Tibial artery (tissue), 4 donors: ENCODE results near the gene SYNRG.
"Not testable (repeated sequence)": the region's sequence is repeated elsewhere in the genome, so short reads cannot be mapped to it uniquely, and the experiment has no call there.

Experiments
- DNase-seq, 2 donors: peaks; one replicate each; pipeline ENCODE4 v3.0.0-alpha.2; 2019
- H3K27ac ChIP-seq, 2 donors: fragments of 200-600 bp; sonication (generic) in 1 of 2; 1 replicate in 1 of 2; 2 replicates in 1 of 2; pipeline ENCODE4 v1.5.1; 2018 to 2019; ENCODE audit warnings: mild to moderate bottlenecking in 1 of 2
- H3K27me3 ChIP-seq, 2 donors: fragments of 200-600 bp; sonication (generic) in 1 of 2; one replicate each; pipeline versions ENCODE4 v1.5.1 to v1.6.0; 2016 to 2019
- H3K36me3 ChIP-seq, 3 donors: fragments of 200-600 bp; sonication (generic) in 2 of 3; one replicate each; pipeline ENCODE4 v1.5.1; 2016 to 2019; ENCODE audit warnings: mild to moderate bottlenecking in 2 of 3
- H3K4me1 ChIP-seq, 4 donors: fragments of 200-600 bp; sonication (generic) in 2 of 4; 1 replicate in 3 of 4; 2 replicates in 1 of 4; pipeline ENCODE4 v1.5.1; 2016 to 2019
- H3K4me3 ChIP-seq, 2 donors: fragments of 200-600 bp; sonication (generic) in 1 of 2; 1 replicate in 1 of 2; 2 replicates in 1 of 2; pipeline ENCODE4 v1.5.1; 2018 to 2019; ENCODE audit warnings: mild to moderate bottlenecking in 2 of 2
- H3K9me3 ChIP-seq, 3 donors: fragments of 200-600 bp; sonication (generic) in 1 of 3; one replicate each; pipeline ENCODE4 v1.5.1; 2016 to 2019
- CTCF ChIP-seq, 2 experiments: fragments of 200-600 bp in 1 of 2; fragments of 450-650 bp in 1 of 2; IDR thresholded peaks; one replicate each; pipeline ENCODE4 v1.5.1; 2017 to 2019; ENCODE audit warnings: antibody characterized with exemption in 2 of 2, mild to moderate bottlenecking in 1 of 2, moderate library complexity in 1 of 2
- intact Hi-C: fragments of 100-400 bp; cut with DNase I; formaldehyde crosslinking; loops from one replicate; pipeline ENCODE4 v1.15.0; 2023; ENCODE audit warnings: low total_unique reads

The SYNRG gene

DNA sequence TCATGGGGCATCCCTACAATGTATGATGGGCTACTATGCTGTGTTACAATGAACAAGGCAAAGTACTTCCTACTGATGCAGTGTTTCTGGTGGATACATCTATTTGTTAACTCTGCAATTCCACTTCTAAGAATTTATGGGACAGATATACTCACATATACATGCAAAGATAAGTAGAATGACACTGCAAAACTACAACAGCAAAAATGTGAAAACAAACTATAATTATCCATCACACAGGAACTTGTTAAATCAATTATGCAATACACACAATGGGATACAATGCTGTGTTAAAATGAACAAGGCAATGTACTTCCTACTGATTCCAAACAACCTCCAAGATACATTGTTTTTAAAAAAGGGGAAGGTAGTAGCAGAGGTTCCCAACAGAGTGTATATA is 30.8 kb upstream of the SYNRG start:
- intact Hi-C loops = no loop called here
- no peak for TF ChIP-seq CTCF (IDR thresholded peaks at IDR 0.05)
- no peaks in the 10 kb centered on the region for H3K9me3 ChIP-seq
- no peak overlapping the region for H3K27ac ChIP-seq
- H3K4me1 ChIP-seq = peaks cover 0 to 43% (median 15%) of the 10 kb centered on the region in 4 donors
- DNase-seq = no peak
- H3K27me3 ChIP-seq = no peaks in the 10 kb centered on the region
- H3K4me3 ChIP-seq = no peak overlapping the region
- peaks cover 4 to 38% (median 36%) of the 10 kb centered on the region in 3 donors for H3K36me3 ChIP-seq

GRCh38 chr17:37637956-37638355 is 28.7 kb upstream of the SYNRG start:
- intact Hi-C loops = no loop called here
- DNase-seq = no peak
- Histone ChIP-seq H3K9me3 (no peaks in the 10 kb centered on the region), H3K36me3 (peaks cover 9 to 42% (median 38%) of the 10 kb centered on the region in 3 donors), H3K27ac (no peak overlapping the region), H3K4me1 (peaks cover 0 to 38% (median 12%) of the 10 kb centered on the region in 4 donors), H3K27me3 (no peaks in the 10 kb centered on the region), H3K4me3 (no peak overlapping the region)
- TF ChIP-seq CTCF (IDR thresholded peaks at IDR 0.05) = no peak

DNA sequence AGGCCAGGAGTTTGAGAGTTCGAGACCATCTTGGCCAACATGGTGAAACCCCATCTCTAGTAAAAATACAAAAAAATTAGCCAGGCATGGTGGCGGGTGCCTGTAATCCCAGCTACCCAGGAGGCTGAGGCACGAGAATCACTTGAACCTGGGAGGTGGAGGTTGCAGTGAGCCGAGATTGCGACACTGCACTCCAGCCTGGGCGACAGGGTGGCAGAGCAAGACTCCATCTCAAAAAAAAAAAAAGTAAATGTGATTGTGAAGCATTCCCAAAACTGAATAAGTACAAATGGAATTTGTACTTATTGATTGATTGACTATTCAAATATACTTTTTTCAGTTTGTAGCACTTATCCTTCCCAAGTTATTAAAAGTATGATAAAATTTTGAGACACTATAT is 7.2 kb upstream of the SYNRG start:
- H3K4me3 ChIP-seq, H3K9me3 ChIP-seq, H3K27me3 ChIP-seq, H3K4me1 ChIP-seq, DNase-seq, H3K27ac ChIP-seq, intact Hi-C loops: not testable (repeated sequence)
- H3K36me3 ChIP-seq = peaks cover 53 to 90% (median 66%) of the 10 kb centered on the region in 3 donors

- no peaks in the 10 kb centered on the region for H3K27me3 ChIP-seq
- H3K36me3 ChIP-seq = peaks cover 41 to 74% (median 51%) of the 10 kb centered on the region in 3 donors
- no peak overlapping the region for H3K27ac ChIP-seq
- no peak for TF ChIP-seq CTCF (IDR thresholded peaks at IDR 0.05)
- intact Hi-C loops = no loop called here
- H3K9me3 ChIP-seq = no peaks in the 10 kb centered on the region
- peaks cover 0 to 4% (median 0%) of the 10 kb centered on the region in 4 donors for H3K4me1 ChIP-seq
- no peak for DNase-seq
- H3K4me3 ChIP-seq = no peak overlapping the region
Measured at GRCh38 chr17:37614823-37615222, 5.6 kb upstream of the SYNRG start.

- DNase-seq = no peak
Measured at GRCh38 chr17:37614391-37614790, 5.2 kb upstream of the SYNRG start.

DNA sequence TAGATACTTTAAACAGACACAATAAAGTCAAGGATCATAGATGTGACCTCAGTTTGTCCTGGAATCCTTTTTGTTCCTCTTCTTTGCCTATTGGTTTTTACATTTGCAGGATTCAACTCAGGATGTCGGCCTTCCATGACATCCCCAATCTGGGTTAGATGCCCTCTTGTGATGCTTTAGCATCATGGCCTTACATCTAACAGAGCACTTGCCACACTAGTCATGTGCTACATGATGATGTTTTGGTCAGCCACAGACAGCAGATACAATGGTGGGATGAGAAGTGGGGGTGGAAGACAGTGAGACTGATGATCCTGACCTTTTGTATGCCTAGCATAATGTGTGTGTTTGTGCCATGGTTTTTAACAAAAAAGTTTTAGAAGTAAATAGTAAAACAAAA is 1.8 kb upstream of the SYNRG start:
- TF ChIP-seq CTCF (IDR thresholded peaks at IDR 0.05) = no peak
- H3K4me3 ChIP-seq = no peak overlapping the region
- H3K36me3 ChIP-seq = peaks cover 16 to 38% (median 17%) of the 10 kb centered on the region in 3 donors
- DNase-seq = no peak
- H3K9me3 ChIP-seq = no peaks in the 10 kb centered on the region
- H3K4me1 ChIP-seq = peaks cover 0 to 31% (median 5%) of the 10 kb centered on the region in 4 donors
- no peak overlapping the region for H3K27ac ChIP-seq
- intact Hi-C loops = no loop called here
- no peaks in the 10 kb centered on the region for H3K27me3 ChIP-seq

More at GRCh38 chr17:37614391-37614790, 5.2 kb upstream of the SYNRG start:
- H3K9me3 ChIP-seq = no peaks in the 10 kb centered on the region
- no peak for TF ChIP-seq CTCF (IDR thresholded peaks at IDR 0.05)
- H3K27me3 ChIP-seq = no peaks in the 10 kb centered on the region
- peaks cover 0 to 7% (median 0%) of the 10 kb centered on the region in 4 donors for H3K4me1 ChIP-seq
- H3K4me3 ChIP-seq = no peak overlapping the region
- peaks cover 37 to 70% (median 47%) of the 10 kb centered on the region in 3 donors for H3K36me3 ChIP-seq
- intact Hi-C loops = no loop called here
- H3K27ac ChIP-seq = no peak overlapping the region

GRCh38 chr17:37610041-37610420 is 813 bp upstream of the SYNRG start:
- intact Hi-C loops, H3K27me3 ChIP-seq, DNase-seq, H3K9me3 ChIP-seq: not testable (repeated sequence)
- peak overlapping the region; percentile 84 to 98 for H3K4me3 ChIP-seq
- H3K36me3 ChIP-seq = peaks cover 9 to 31% (median 17%) of the 10 kb centered on the region in 3 donors
- H3K4me1 ChIP-seq = peaks cover 0 to 39% (median 8%) of the 10 kb centered on the region in 4 donors
- H3K27ac ChIP-seq = peak overlapping the region; percentile 92 to 94
